GM18870 (cell line): ENCODE data around the gene SFT2D2.

Source experiments
- ATAC-seq: cut with Tn5 transposase; IDR thresholded peaks from one replicate; pipeline ENCODE4 v1.9.1; 2021; ENCODE audit warnings: moderate library complexity; ENCODE audit not compliant: unreplicated experiment

The SFT2D2 gene

DNA sequence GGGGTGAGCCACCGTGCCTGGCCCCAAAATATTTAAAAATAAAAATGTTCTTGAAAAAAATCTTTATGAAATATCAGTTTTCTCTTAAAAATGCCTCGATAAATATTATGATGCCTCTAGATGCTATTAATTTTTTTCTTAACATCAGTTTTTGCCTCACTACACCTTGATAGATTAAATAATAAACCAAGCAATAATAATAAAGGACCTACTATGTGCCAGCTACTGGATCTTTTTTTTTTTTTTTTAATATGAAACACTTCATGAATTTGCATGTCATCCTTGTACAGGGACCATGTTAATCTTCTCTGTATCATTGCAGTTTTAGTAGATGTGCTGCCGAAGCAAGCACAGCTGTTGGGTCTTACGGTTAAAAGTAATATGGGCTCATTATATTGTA lies 37.3 kb downstream of the SFT2D2 start:
- no peak for ATAC-seq

GRCh38 chr1:168264296-168264695 lies 38.5 kb downstream of the SFT2D2 start:
- ATAC-seq, result no peak

DNA sequence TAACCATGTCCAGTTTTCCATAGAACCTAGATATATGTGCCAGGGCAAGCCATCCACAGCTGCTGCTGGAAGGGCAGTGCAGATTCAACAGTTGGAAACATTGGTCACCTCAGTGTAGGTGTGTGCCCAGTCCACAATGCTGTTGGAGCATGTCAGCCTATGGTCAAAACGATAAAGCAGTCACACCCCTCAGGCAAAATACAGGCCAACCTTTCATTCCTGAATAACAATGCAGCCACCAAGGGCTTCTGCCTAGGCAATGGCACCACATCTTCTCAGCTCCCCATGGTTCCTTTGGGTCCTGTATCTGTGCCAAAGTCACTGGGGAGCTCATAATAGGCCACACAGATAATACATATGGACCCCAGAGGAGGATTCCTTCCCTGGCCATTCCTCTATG lies 39.8 kb downstream of the SFT2D2 start:
- ATAC-seq, result no peak

DNA sequence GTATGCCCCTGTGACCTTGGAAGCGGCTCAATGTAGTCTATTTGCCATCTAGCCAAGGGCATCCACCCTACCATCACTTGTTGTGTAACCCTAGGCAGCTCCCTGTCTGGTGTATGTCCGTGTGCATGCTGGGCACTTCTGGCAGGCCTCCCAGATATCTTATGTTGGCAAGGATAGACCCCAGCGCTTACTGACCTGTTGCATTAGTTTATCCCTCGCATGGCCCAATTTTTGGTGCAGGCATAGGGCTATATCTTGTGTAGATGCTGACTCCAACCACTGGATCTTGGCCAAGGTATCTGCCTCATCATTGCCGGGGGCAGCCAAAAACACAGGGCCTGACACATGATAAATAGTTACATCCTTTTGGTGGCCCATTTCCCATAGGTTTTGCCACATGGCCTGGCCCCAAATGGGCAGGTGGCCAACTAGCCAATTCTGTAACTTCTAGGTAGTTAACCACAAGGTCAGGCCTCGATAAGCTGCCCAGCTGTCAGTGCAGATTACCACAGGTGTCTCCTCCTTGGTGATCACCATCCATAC lies 40.9 kb downstream of the SFT2D2 start:
- no peak for ATAC-seq

DNA sequence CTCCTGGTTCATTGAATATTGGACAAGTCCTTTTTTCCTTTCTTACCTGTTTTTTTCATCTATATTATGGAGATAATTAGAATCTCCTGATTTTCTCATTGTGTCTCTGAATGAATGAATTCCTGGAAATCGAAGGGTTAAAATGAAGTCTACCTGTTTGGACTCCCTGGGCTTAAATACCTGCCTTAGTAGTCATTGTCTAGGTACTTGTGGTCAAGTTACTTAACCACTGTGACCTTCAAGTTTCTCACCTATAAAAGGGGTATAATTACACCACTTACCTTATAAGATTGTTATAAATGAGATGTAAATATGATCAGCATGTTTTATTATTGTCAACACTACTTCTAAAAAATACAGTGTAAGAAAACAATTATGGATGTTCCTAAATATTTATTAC lies 45.8 kb downstream of the SFT2D2 start:
- ATAC-seq, result no peak

DNA sequence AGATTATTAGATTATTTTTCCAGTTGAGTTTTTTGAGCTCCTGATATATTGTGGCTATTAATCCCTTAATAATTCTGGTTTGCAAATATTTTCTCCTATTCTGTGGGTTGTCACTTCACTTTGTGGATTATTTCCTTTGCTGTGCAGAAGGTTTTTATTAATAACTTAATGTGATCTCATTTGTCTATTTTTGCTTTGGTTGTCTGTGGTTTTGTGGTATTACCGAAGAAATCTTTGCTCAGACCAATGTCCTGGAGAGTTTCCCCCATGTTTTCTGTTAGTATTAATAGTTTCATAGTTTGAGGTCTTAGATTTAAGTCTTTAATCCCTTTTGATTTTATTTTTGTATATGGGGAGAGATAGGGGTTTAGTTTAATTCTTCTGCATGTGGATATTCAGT lies 47.8 kb downstream of the SFT2D2 start:
- ATAC-seq, result no peak

GRCh38 chr1:168279253-168279652 lies 53.4 kb downstream of the SFT2D2 start:
- no peak for ATAC-seq

DNA sequence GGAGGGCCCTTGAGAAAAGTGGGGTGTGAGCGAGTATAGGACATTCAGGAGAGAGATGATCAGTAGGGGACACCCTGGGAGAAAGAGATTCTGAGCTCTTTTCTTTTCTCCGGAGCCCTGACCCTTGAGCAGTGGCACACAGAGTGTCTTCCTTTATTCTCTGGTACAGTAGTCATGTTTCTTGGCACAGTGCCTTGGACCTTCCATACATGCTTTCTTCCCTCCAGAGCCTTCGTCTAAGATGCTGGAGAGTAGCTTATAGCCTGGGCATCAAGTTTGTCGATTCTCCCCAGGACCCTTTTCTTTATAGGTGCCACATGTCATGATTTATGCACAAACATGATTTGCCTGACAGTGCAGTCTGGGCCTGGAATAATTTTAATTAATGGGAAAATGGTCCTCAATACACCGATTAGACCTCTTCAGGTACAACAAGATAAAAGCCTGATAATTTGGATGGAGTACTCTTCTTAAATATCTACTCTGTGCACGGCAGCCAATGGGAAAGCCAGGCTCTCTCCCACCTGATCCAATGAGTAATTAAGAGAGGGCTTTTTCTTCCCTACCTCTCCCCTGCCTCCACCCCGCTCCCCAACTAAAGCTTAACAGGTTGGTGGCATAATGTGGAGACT lies 54.6 kb downstream of the SFT2D2 start, which contains the start of gene TBX19:
Gene TBX19, plus strand, starts transcription at position 582 of the 632 bp plus-strand sequence. CDS start 214 bp downstream, outside the sequence.
- ATAC-seq, result no peak

DNA sequence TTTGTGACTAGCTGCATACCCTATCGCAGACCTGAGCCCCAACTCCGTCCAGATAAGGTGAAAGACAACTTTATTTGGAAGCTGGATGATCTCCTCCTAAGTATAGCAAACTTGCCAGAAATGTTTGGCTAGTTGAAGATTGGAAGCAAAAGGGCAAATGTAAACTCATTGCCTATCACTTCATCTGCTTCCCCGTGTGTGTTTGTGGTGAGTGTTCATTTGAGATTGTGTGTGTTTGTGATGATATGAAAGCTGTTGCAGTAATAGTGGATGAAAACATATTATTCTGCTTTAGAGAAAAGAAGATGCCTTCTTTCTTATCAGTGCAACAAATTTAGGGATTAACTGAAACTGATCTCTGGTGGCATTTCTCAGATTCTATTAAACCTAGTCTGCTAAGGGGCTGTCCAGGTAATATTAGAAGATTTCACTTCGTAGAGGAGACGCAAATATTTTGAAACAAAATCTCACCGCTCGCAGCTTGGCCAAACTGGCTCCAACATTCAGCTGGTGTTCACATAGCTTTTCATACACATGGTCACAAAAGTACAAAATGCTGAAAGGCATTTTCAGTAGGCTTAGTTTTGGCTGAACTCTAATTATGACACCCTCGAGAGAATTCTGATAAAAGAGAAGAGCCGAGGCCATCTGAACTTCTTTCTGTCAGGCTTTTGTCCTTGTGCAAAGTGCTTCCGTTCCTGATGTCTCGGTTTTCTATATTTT lies 56.0 kb downstream of the SFT2D2 start:
- no peak for ATAC-seq

DNA sequence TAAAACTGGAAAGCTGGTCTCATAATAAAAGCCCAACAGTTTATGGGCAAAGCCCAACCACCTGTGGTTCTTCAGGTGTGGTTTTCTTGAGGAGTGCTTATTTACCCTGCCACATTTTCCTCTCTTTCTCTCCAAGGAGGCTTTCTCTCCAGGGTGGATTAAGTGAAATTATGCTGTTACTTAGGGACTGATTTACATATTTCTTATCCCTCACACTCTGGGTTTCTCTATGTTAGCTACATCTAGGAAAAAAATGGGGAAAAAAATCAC lies 59.7 kb downstream of the SFT2D2 start:
- ATAC-seq, result no peak

GRCh38 chr1:168285971-168286927 lies 60.4 kb downstream of the SFT2D2 start:
- ATAC-seq, result no peak

DNA sequence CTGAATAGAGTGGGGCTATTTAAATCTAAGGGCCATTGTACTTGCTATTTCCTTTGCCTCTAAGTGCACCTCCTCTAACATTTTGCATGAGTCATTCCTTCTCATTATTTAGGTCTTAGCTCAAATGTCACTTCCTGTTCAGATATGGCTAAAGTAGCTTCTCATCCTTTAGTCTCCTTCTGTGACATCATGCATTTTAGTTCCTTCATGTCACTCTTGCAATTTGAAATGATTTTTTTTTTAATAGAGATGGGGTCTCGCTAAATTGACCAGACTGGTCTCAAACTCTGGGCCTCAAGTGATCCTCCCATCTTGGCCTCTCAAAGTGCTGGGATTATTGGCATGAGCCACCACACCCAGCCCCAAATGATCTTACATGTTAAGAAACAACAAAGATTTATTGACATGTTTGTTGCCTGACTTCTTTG lies 61.4 kb downstream of the SFT2D2 start:
- ATAC-seq, result no peak

GRCh38 chr1:168288311-168289052 lies 62.7 kb downstream of the SFT2D2 start:
- no peak for ATAC-seq

DNA sequence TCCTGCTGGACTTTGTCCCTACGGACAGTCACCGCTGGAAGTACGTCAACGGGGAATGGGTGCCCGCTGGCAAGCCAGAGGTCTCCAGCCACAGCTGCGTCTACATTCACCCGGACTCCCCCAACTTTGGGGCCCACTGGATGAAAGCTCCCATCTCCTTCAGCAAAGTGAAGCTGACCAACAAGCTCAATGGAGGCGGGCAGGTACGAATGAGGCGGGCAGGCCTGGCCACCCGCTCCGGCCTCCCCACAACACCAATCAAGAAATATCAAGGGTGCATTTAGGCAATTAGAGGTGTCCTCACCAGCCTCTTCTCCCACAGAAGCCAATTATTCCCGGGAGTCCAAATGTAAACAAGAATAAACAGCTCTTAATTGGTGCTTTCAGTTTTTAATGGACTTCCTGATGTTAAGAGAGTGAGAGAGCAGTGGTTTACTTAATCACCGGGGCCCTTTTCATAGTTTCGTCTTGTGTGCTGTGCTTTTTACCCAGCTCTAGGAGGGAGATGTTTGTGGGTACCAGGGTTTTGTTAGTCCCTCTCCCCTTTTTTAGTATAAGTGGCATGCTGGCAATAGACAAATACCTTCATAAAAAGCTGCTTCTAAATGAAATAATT lies 65.5 kb downstream of the SFT2D2 start:
- no peak for ATAC-seq

GRCh38 chr1:168293356-168293755 lies 67.6 kb downstream of the SFT2D2 start:
- no peak for ATAC-seq

DNA sequence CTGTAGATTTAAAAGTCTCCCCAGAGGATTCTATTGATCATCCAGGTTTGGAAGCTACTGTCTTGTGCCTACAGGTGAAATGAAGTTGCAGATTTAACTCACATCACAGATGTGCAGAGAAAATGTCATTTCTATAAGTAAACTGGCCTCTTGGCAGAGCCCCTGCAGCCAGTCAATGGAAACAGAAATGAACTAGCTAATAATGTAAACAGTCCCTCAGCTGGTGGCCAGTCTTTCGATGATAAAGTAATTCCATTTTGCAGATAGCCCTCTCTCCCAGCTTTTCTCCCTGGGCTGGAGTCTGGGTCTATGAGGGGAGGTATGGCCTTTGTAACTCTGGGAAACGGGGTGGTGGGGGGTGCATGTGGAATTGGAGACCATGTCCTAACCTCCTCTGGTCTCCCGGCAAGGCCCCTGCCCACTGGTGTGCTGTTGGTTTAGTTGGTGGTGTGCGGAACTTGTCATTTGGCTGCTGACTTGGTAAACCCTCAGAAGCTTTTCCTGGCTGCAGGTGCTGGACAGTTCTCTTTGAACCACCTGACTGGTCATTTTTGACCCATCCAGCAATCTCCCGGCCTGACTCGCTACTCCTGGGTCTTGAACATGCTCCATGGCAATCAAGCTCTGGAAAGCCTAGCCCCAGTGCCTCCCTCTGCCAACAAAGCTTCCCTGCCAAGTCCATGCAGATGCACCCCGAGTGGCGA lies 69.8 kb downstream of the SFT2D2 start:
- no peak for ATAC-seq

GRCh38 chr1:168297019-168297730 lies 71.4 kb downstream of the SFT2D2 start:
- ATAC-seq, result no peak

GRCh38 chr1:168298446-168298845 lies 72.6 kb downstream of the SFT2D2 start:
- no peak for ATAC-seq

GRCh38 chr1:168300626-168301025 lies 74.8 kb downstream of the SFT2D2 start:
- no peak for ATAC-seq
